Measurements from ENCODE around the gene ZNF277. TPM values are rescaled to one million over a fixed set of nuclear protein-coding genes. Genes with fewer than 3 reads are reported as not detected.

The ZNF277 gene
- total RNA-seq, 1 experiment from 2014 or later: 13.1 TPM

GRCh38 chr7:112236597-112236996, 30.1 kb downstream of the ZNF277 start:
- Histone ChIP-seq H2BK20ac (ENCODE audit: low read depth, low read length, poor library complexity, severe bottlenecking) (no peak overlapping the region), H4K91ac (ENCODE audit: insufficient read length, low read depth, low read length) (no peak overlapping the region)
- H3K4me3 Mint-ChIP-seq: no peak overlapping the region

More at GRCh38 chr7:112236597-112236996, 30.1 kb downstream of the ZNF277 start:
- Histone ChIP-seq H4K8ac (replicated peaks; ENCODE audit: insufficient read length, low read depth, low read length) (no peak overlapping the region), H3K27ac (ENCODE audit: insufficient read length, low read depth, low read length) (no peak overlapping the region), H3K4me2 (ENCODE audit: insufficient read depth, insufficient read length, low read length) (no peak overlapping the region), H3K14ac (ENCODE audit: insufficient read depth, low read length) (no peak overlapping the region), H2AK5ac (ENCODE audit: insufficient read length, low read length) (no peak overlapping the region), H3K56ac (ENCODE audit: insufficient read length, low read depth, low read length) (no peak overlapping the region), H3K9me3 (ENCODE audit: control insufficient read depth, low read depth, low read length) (no peaks in the 10 kb centered on the region), H3K4me1 (ENCODE audit: insufficient read depth, low read length) (no peaks in the 10 kb centered on the region), H2BK15ac (ENCODE audit: low read depth, low read length) (no peak overlapping the region), H2BK12ac (ENCODE audit: insufficient read length, low read depth, low read length) (no peak overlapping the region), H4K5ac (ENCODE audit: insufficient read length, low read depth, low read length) (no peak overlapping the region), H3K23ac (ENCODE audit: insufficient read length, low read depth, low read length) (no peak overlapping the region), H2AFZ (ENCODE audit: low read length) (no peak overlapping the region), H3K18ac (ENCODE audit: insufficient read length, low read depth, low read length) (no peak overlapping the region), H2BK120ac (ENCODE audit: low read depth, low read length, poor library complexity, severe bottlenecking) (no peak overlapping the region), H3K4ac (ENCODE audit: low read depth, low read length) (no peak overlapping the region), H3T11ph (ENCODE audit: low read length) (no peak overlapping the region), H3K79me1 (ENCODE audit: insufficient read depth, low read depth, low read length, poor library complexity, severe bottlenecking) (peaks cover 7% of the 10 kb centered on the region), H3K27me3 (ENCODE audit: insufficient read depth, low read length) (no peaks in the 10 kb centered on the region), H4K20me1 (ENCODE audit: control insufficient read depth, insufficient read depth, insufficient read length) (no peaks in the 10 kb centered on the region), H3K79me2 (ENCODE audit: insufficient read depth, low read length) (peaks cover 4% of the 10 kb centered on the region; the same call in 1 of the 2 replicates), H3K9ac (ENCODE audit: extremely low read depth, insufficient read length, low read length) (no peak overlapping the region), H2BK5ac (ENCODE audit: insufficient read length, low read length) (no peak overlapping the region), H3K23me2 (ENCODE audit: insufficient read length, low read depth, low read length, poor library complexity, severe bottlenecking) (no peaks in the 10 kb centered on the region)
- no peaks in the 10 kb centered on the region for H3K27me3 Mint-ChIP-seq (ENCODE audit: low read depth)
- no peak for TF ChIP-seq CTCF (conservative IDR thresholded peaks at IDR 0.05)
- no peak overlapping the region for H3K27ac Mint-ChIP-seq
- H3K9me3 Mint-ChIP-seq: peaks cover 0 to 3% of the 10 kb centered on the region in 2 experiments; a peak in 3 of 5 replicates
- WGBS (ENCODE audit: extremely low coverage, insufficient read length, low lambda C conversion rate): no CpG with 5 or more reads among the region's 2 CpGs
- no peak for DNase-seq
- peaks cover 9 to 10% of the 10 kb centered on the region in 2 experiments for H3K4me1 Mint-ChIP-seq
- peaks cover 0 to 13% (median 0%) of the 10 kb centered on the region in 3 experiments; a peak in 3 of 7 replicates for H3K36me3 Mint-ChIP-seq (ENCODE audit: insufficient read depth in 1 of 3, low read depth in 3 of 3)

Data from H9 (cell line).